GM19468 (cell line): Measurements from ENCODE around the gene POLR2J.
"Not testable (repeated sequence)": the region's sequence is repeated elsewhere in the genome, so short reads cannot be mapped to it uniquely, and the experiment has no call there.

ENCODE experiments used
- ATAC-seq: cut with Tn5 transposase; IDR thresholded peaks from one replicate; pipeline ENCODE4 v1.9.1; 2021; ENCODE audit warnings: mild to moderate bottlenecking, moderate library complexity, moderate number of reproducible peaks; ENCODE audit not compliant: unreplicated experiment; ENCODE audit errors: extremely low read depth

Gene POLR2J

GRCh38 chr7:102467581-102468477, 10.9 kb downstream of the POLR2J start:
- no peak for ATAC-seq

- ATAC-seq, result no peak
Observed at GRCh38 chr7:102466097-102466496, 12.6 kb downstream of the POLR2J start.

- ATAC-seq, result peak; percentile 90
Observed at GRCh38 chr7:102464577-102465280, 14.0 kb downstream of the POLR2J start, which contains the start of the genes ALKBH4 and LRWD1. Gene ALKBH4, minus strand, starts transcription at chr7:102464863. Its CDS starts 27 bp downstream, at chr7:102464836. Gene LRWD1, plus strand, starts transcription at chr7:102464984. Its CDS starts 97 bp downstream, at chr7:102465081.

DNA sequence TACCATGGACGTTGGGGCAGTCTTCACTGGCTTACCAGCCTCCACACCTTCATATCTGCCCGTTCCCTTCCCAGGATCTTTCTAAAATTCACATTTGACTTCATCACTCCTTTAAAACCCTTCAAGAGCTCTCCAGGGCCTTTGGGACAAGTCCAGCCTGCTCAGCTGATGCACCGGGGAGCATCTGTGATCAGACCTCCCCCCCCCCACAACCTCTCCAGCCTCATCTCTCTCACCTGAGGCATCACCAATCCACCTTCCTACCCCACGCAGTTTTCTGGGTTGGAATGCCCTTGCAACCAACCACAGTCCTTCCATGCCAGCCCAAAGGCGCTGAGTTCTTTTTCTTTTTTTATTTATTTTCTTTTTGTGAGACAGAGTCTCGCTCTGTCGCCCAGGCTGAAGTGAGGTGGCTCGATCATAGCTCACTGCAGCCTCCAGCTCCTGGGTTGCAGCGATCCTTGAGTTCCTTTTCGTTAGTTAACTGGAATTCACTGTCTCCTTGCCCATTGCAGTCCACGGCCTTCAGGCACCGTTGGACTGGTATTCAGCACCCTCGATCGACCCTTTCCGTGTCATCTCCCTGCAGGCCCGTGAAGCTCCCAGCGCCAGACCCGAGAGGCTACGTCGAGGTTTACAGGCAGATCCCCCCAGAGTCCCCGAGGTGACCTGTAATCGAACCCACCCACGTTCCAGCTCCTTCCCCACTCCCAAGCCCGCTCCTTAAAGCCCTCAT, 14.7 kb downstream of the POLR2J start:
- no peak for ATAC-seq

- no peak for ATAC-seq
Observed at GRCh38 chr7:102460467-102460866, 18.3 kb downstream of the POLR2J start.

- no peak for ATAC-seq
Observed at GRCh38 chr7:102459221-102459844, 19.4 kb downstream of the POLR2J start.

GRCh38 chr7:102457352-102457924, 21.3 kb downstream of the POLR2J start:
- ATAC-seq, result no peak

DNA sequence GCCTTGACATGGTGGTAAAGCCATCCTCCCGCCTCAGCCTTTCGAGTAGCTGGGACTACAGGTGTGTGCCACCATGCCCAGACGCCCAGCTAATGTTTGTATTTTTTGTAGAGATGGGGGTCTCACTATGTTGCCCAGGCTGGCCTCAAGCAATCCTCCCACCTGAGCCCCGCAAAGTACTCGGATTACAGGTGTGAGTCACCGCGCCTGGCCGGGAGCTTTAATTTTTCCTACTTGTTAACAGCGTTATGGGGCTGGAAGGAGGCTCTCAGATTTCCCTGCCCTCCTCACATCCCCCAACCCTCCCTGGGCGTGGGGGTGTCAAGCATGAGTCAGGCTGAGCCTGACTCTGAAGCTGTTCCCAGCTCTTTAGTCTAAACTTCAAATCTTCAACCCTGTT, 22.4 kb downstream of the POLR2J start:
- no peak for ATAC-seq

DNA sequence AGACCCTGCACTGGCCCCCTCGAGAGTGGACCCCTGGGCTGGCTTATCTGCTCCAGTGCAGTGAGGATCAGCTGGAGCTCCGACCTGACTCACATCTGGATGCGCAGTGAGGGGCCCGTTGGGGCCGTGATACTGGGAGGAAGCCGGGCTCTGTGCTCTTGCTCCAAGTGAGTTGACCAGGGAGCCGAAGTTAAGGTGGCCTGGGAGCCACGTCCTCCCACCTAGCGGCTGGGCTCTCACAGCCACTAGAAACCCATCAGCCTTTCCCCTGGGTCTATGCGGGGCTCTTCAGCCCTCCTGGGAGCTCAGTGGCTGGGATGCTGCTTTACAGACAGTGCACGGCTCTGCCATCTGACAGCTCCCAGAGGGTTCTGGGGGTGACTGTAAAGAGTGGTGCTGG, 23.1 kb downstream of the POLR2J start:
- no peak for ATAC-seq

GRCh38 chr7:102454932-102455331, 23.8 kb downstream of the POLR2J start:
- ATAC-seq, result not testable (repeated sequence)

DNA sequence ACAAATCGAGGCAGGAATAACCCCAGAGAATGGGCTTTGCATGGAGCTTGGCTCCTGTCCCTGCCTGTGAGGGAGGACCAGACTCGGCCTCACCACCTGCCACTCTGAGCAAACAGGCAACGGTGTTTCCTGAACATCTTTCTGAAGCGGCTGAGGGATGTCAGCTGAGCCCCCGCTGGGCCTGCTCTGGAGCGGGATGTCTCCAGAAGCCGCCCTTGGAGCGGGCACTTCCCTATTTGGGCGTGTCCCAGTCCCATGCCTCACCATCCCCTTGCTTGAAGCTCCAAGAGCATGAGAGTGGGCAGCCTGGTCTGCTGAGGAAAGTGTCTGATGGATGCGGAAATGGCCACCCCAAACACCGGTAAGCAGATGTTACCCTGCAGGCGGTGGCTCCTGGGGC, 24.3 kb downstream of the POLR2J start:
- ATAC-seq, result no peak

DNA sequence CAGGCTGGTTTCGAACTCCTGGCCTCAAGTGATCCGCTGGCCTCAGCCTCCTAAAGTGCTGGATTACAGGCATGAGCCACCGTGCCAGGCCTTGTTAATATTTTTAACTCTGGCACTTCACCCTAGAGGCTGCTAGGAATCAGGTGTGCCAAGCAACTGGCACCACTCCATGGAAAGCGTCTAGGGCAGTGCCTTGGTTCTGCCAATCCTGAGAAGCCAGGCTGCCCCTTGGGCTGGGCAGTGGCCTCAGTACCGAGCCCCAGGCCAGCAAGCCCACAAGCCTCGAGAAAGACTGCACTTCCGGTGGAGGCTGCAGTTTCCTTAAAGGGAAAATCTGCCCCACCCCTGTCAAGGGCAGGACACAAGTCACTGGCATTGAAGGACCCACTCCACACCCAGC, 25.4 kb downstream of the POLR2J start:
- ATAC-seq, result no peak

DNA sequence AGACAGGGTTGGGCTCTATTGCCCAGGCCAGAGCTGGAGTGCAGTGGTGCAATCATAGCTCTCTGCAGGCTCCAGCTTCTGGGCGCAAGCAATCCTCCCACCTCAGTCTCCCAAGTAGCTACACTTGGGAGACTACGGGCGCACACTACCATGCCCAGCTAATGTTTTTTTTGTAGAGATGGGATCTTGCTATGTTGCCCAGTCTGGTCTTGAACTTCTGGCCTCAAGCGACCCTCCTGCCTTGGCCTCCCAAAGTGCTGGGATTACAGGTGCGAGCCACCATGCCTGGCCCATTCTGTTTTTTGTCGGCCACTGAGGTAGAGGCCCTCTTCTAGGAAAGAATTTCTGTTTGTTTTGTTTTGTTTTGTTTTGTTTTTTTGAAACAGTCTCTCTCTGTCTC, 26.3 kb downstream of the POLR2J start:
- no peak for ATAC-seq

- ATAC-seq, result no peak
Observed at GRCh38 chr7:102451371-102452054, 27.2 kb downstream of the POLR2J start.

DNA sequence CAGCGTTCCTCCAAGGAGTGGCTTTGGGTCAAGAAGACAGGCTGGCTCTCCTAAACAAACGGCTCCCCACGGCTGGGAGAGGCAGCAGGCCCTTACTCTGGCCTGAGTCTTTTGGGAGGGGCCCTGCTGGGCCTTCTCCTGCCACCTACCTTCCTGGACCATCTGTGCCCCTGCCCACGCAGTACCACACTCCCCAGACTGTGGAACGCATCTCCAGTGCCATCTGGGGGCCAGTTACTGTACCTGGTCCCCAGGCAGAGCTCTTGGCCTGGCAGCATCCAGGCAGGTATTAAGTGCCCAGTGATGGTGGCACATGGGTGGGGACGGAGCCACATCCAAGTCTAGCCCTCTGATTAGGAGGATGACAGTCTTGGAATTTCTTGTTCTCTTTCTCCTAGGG, 28.5 kb downstream of the POLR2J start:
- ATAC-seq, result no peak

GRCh38 chr7:102449136-102449535, 29.6 kb downstream of the POLR2J start:
- ATAC-seq, result no peak

GRCh38 chr7:102447311-102447710, 31.4 kb downstream of the POLR2J start:
- no peak for ATAC-seq

DNA sequence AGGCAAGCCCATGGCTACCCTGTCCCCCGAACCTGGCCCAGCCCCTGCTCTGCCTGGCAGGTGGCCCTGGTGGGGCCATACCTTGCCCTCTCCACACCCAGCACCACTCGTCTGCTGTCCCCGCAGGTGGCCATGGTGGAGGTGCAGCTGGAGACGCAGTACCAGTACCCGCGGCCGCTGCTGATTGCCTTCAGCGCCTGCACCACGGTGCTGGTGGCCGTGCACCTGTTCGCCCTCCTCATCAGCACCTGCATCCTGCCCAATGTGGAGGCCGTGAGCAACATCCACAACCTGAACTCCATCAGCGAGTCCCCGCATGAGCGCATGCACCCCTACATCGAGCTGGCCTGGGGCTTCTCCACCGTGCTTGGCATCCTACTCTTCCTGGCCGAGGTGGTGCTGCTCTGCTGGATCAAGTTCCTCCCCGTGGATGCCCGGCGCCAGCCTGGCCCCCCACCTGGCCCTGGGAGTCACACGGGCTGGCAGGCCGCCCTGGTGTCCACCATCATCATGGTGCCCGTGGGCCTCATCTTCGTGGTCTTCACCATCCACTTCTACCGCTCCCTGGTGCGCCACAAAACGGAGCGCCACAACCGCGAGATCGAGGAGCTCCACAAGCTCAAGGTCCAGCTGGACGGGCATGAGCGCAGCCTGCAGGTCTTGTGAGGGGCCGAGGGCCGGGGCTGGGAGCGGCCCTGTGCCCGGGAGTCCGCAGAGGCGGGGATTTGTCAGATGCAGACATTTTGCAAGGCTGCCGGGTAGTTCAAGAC, 32.1 kb downstream of the POLR2J start:
- ATAC-seq, result no peak

DNA sequence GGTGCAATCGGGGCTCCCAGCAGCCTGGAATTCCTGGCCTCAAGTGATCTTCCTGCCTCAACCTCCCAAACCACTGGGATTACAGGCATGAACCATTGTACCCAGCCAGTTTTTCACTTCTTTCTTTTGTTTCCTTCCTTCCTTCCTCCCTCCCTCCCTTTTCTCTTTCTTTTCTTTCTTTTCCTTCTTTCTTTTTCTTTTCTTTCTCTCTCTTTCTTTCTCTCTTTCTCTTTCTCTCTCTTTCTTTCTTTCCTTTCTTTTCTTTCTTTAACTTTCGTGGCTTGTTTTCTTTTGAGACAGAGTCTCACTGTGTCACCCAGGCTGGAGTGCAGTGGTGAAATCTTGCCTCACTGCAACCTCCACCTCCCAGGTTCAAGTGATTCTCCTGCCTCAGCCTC, 33.0 kb downstream of the POLR2J start:
- ATAC-seq, result no peak
